ENCODE data around the gene TAF4B.

- TF ChIP-seq ZSCAN5A (tag by site-specific recombination; IDR thresholded peaks at IDR 0.05) (no peak), REST (tag by site-specific recombination; IDR thresholded peaks at IDR 0.05) (no peak), ZBTB8A (tag by site-specific recombination; IDR thresholded peaks at IDR 0.05) (no peak), ZNF174 (tag by site-specific recombination; IDR thresholded peaks at IDR 0.05) (no peak), ZIC2 (tag by site-specific recombination; IDR thresholded peaks at IDR 0.05) (no peak), SP2 (tag by site-specific recombination; IDR thresholded peaks at IDR 0.05) (no peak), ZNF518A (tag by site-specific recombination; conservative IDR thresholded peaks at IDR 0.05; ENCODE audit: low read depth) (no peak)
- TF ChIP-seq, protein P1, sequence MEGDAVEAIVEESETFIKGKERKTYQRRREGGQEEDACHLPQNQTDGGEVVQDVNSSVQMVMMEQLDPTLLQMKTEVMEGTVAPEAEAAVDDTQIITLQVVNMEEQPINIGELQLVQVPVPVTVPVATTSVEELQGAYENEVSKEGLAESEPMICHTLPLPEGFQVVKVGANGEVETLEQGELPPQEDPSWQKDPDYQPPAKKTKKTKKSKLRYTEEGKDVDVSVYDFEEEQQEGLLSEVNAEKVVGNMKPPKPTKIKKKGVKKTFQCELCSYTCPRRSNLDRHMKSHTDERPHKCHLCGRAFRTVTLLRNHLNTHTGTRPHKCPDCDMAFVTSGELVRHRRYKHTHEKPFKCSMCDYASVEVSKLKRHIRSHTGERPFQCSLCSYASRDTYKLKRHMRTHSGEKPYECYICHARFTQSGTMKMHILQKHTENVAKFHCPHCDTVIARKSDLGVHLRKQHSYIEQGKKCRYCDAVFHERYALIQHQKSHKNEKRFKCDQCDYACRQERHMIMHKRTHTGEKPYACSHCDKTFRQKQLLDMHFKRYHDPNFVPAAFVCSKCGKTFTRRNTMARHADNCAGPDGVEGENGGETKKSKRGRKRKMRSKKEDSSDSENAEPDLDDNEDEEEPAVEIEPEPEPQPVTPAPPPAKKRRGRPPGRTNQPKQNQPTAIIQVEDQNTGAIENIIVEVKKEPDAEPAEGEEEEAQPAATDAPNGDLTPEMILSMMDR (tag by site-specific recombination; IDR thresholded peaks at IDR 0.05): no peak
Observed at GRCh38 chr18:26403491-26403890, 177.2 kb downstream of the TAF4B start.

Data from HEK293 (cell line).